ENCODE measurements around the gene CDHR3.

DNA sequence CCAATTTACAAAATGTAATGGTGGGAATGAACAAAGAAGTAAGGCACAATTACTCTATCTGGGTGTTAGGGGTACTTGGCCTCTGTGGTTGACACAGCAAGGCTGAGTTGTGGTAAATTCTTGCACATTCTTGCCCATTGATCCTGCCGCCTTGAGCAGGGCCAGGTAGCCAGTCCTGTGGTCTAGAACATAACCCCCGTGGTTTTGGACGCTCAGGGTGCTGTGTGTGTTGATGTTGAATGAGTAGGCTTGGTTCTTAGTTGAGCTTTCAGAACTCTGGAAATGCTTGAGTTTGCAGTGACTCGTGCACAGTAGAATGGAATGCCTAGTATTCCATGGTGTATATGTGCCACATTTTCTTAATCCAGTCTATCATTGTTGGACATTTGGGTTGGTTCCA is 42.3 kb upstream of the CDHR3 start:
- TF ChIP-seq, protein P1, sequence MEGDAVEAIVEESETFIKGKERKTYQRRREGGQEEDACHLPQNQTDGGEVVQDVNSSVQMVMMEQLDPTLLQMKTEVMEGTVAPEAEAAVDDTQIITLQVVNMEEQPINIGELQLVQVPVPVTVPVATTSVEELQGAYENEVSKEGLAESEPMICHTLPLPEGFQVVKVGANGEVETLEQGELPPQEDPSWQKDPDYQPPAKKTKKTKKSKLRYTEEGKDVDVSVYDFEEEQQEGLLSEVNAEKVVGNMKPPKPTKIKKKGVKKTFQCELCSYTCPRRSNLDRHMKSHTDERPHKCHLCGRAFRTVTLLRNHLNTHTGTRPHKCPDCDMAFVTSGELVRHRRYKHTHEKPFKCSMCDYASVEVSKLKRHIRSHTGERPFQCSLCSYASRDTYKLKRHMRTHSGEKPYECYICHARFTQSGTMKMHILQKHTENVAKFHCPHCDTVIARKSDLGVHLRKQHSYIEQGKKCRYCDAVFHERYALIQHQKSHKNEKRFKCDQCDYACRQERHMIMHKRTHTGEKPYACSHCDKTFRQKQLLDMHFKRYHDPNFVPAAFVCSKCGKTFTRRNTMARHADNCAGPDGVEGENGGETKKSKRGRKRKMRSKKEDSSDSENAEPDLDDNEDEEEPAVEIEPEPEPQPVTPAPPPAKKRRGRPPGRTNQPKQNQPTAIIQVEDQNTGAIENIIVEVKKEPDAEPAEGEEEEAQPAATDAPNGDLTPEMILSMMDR (IDR thresholded peaks at IDR 0.05) = no peak
- no peak for TF ChIP-seq POLR2A (IDR thresholded peaks at IDR 0.05)
